Measurements from ENCODE around the gene MSL3B.
"Not testable (repeated sequence)": the region's sequence is repeated elsewhere in the genome, so short reads cannot be mapped to it uniquely, and the experiment has no call there.

Gene MSL3B

DNA sequence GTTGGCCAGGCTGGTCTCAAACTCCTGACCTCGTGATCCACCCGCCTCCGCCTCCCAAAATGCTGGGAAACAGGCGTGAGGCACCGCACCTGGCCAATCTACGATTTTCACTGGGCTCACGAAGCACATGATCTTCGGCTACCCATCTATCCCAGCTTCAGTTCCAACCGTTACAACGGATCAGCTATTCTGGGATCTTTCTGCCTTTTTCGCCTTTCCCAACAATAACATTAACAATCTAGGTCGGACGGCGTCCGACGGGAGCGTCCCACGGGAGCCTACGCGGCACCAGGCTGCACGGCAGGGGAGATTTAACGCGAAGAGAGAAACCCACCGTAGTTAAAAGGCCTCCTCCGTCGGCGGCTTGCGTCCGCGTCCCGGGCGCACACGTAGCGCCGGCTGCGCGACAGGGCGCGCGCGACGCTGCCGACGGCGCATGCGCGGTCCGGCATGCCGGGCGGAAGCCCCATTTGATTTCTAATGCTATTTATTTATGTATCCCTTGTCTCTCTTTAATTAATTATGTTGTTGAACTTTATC is at the start of gene MSL3B:
MSL3B (minus strand) TSS at position 394 of the 540 bp plus-strand sequence.
- no peak for DNase-seq

DNA sequence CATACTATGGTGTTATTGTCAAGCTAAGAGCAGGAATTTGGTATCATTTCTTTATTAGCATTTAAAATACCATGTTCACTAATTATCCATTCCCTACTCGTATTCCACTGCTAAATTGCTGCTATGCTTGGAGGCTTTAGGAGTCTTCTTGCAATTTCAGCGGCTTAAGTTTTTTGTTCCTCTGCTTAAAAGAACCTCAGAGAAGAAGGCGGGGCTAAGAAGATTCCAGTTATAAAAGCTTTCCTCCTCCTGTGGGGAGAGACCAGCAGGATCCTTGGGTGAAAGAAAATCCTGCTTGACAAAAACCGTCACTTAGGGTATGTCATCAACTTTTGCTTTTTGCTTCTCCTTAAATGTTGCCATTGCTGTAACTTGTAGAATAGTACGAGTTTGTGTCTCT is 48.9 kb upstream of the MSL3B start, which contains the start of gene TRPM8:
TRPM8 (plus strand) TSS at position 258 of the 400 bp plus-strand sequence. CDS start 9,165 bp downstream, outside the sequence.
- no peak for DNase-seq

- peak; percentile 18 for DNase-seq
These were observed 46.9 kb upstream of the MSL3B start for GRCh38 chr2:233915128-233915527.

- DNase-seq = no peak
These were observed 44.7 kb upstream of the MSL3B start for GRCh38 chr2:233912691-233913423.

- DNase-seq = no peak
These were observed 39.4 kb upstream of the MSL3B start for GRCh38 chr2:233907627-233908026.

GRCh38 chr2:233905945-233906344 is 37.8 kb upstream of the MSL3B start:
- no peak for DNase-seq

- no peak for DNase-seq
These were observed 33.7 kb upstream of the MSL3B start for GRCh38 chr2:233901884-233902283.

DNA sequence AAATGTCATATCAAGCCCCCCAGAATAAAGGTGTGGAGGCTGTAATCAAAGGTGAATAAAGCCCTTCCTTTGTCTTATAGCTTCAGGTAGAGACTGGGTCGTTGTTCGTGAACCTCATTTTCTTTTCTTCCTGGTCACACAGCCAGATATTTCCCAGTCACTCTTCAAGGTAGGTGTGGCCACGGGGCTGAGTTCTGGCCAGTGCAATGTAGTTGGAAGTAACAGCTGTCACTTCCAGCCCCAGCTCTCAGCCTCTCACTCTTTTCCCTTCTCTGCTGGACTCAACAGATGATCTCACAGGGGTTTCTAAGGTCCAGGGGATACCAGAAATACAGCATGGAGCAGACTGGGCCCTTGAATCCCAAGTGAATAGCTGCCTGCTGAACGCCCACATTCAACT is 33.2 kb upstream of the MSL3B start:
- DNase-seq = no peak

GRCh38 chr2:233896253-233896652 is 28.1 kb upstream of the MSL3B start:
- DNase-seq = not testable (repeated sequence)

DNA sequence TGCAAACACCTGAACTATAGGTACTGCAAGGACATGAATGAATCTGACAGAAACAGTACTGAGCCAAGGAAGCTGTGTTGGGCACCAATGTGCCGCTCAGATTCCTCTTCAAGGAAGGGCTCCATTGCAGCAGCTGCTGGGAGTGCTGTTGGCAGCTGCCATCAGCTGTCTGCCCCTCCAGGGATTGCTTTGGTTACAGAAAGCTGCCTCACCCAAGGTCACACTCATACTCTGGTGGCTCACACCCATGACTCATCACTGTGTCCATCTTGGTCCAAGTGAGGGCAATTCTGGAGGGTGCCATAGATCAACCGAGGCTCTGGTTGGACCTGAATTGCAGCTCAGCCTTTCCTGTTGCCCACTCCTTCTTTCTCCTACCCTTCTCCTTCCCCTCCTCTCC is 24.6 kb upstream of the MSL3B start:
- DNase-seq = no peak

DNA sequence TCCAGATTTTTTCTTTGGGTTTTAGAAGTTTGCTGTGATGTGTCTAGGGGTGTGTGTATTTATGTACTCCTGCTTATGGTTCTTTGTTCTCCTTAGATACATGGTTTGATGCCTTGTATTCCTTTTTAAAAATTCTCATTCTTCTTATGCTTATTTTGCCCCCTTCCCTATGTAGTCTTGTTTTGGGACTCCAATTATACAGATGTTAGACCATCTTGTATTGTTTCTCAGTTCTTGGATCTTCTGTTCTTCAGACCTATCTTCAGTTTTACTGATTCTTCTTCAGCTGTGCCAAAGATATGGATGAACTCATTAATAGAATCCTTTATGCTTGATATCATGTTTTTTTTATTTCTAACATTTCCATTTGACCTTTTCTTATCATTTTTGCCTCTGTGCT is 14.2 kb upstream of the MSL3B start:
- DNase-seq = no peak

GRCh38 chr2:233872125-233872524 is 3.9 kb upstream of the MSL3B start:
- not testable (repeated sequence) for DNase-seq

- DNase-seq = no peak
These were observed 3.2 kb upstream of the MSL3B start for GRCh38 chr2:233871432-233871831.

GRCh38 chr2:233866479-233866878 is 1.7 kb downstream of the MSL3B start:
- no peak for DNase-seq

DNA sequence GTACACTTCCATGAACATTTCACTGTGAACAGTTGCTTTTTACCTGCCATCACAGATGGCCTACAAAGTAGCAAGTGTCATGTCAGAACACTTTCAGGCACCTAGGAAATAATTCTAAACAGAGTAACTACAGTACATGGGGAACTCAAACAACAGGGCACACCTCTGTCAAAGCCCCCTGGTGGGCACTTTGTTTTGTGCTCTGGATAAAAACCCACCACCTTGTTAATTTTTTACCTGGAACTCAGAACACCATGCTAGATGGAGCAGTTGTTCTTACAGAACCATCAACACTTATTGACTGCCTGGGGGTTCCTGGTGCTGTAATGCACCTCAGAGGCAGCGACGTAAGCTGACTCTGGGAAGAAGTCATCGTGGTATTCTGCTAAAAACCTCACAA is 2.3 kb downstream of the MSL3B start:
- no peak for DNase-seq

- no peak for DNase-seq
These were observed 5.9 kb downstream of the MSL3B start for GRCh38 chr2:233862261-233862768.

DNA sequence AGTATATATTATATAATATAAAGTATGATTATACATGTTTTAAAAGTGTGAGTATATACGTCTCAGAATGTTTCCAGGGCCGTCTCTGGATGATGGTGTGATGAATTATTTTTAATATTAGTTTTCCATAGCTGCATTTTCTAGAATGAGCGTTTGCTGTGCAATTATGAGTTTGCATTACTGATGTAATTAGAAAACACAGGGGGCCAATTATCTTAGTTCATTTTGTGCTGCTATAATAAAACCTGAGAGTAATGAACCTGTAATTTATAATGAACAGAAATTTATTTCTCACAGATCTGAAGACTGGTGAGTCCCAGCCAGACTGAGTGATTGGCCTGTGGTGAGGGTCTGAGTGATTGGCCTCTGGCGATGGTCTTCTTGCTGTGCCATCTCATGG is 9.9 kb downstream of the MSL3B start:
- no peak for DNase-seq

- no peak for DNase-seq
These were observed 10.6 kb downstream of the MSL3B start for GRCh38 chr2:233857511-233858141.

- no peak for DNase-seq
These were observed 12.0 kb downstream of the MSL3B start for GRCh38 chr2:233856184-233856583.

- DNase-seq = no peak
These were observed 12.8 kb downstream of the MSL3B start for GRCh38 chr2:233855345-233855744.

GRCh38 chr2:233854241-233854981 is 13.8 kb downstream of the MSL3B start, which contains the start of gene HJURP:
Gene HJURP (minus strand): TSS chr2:233854535. CDS start chr2:233854500, 35 bp downstream.
- DNase-seq = peak; percentile 94

GRCh38 chr2:233853883-233854240 is 14.3 kb downstream of the MSL3B start:
- DNase-seq = no peak

DNA sequence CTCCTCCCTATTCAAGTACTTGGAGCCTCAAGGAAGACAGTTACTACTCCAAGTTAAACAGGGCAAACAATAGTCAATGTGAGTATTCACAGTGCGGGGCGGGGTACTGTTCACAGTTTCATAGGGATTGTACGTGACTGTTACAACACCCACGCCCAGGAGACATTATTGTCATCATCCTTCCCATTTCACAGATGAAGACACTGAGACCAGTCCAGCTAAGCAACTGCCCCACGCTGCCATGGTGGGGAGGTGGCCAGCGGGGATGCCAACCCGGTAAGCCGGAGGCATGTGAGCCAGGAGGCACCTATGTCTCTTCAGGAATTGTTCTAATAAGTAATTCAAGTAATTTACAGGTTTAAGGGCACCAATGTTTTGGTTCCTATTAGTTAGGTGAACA is 14.8 kb downstream of the MSL3B start:
- DNase-seq = no peak
